Caco-2 (cell line): Measurements from ENCODE around the gene TMCC1. TPM values are rescaled to one million over a fixed set of nuclear protein-coding genes. Genes with fewer than 3 reads are reported as not detected.

ENCODE experiments used
- BruUV-seq: library from RNA; stranded (reverse); fragments of 400-500 nt; replicated peaks from 2 replicates; lab custom pipeline; 2021; lab: Mats Ljungman, UMichigan
- CTCF ChIA-PET: fragments of 300-600 bp; sonication (Branson Sonifier 250); formaldehyde crosslinking; loops from one replicate; lab custom pipeline; 2022; ENCODE audit warnings: antibody characterized with exemption; lab: Charles Lee
- POLR2A ChIA-PET: fragments of 300-600 bp; sonication (Branson Sonifier 250); formaldehyde crosslinking; loops from one replicate; lab custom pipeline; 2022; ENCODE audit warnings: antibody characterized with exemption; lab: Charles Lee
- DNase-seq, 2 experiments: peaks; one replicate each; pipeline versions ENCODE4 v3.0.0 to v3.0.0-alpha.2; 2020 to 2022
- H3K27me3 ChIP-seq: replicated peaks from 2 replicates; pipeline ENCODE4 v1.6.0; 2011; ENCODE audit warnings: low read length; ENCODE audit not compliant: control insufficient read depth, insufficient read depth
- H3K36me3 ChIP-seq: 2 replicates; pipeline ENCODE4 v1.5.1; 2011; ENCODE audit warnings: low read length; ENCODE audit not compliant: control insufficient read depth, insufficient read depth
- H3K4me1 ChIP-seq: fragments of 250-450 bp; sonication (Bioruptor Pico); 2 replicates; pipeline ENCODE4 v1.5.1; 2020; ENCODE audit warnings: mild to moderate bottlenecking
- H3K4me3 ChIP-seq: 2 replicates; pipeline ENCODE4 v1.5.1; 2011; ENCODE audit warnings: low read depth, mild to moderate bottlenecking, control low read depth, low read length
- H3K9me3 ChIP-seq: fragments of 250-450 bp; sonication (Bioruptor Pico); 2 replicates; pipeline ENCODE4 v1.5.1; 2020; ENCODE audit warnings: mild to moderate bottlenecking, moderate library complexity
- H3K27ac Mint-ChIP-seq: one replicate; pipeline ENCODE4 v1.8.0; 2022; ENCODE audit warnings: mixed read lengths; ENCODE audit not compliant: unreplicated experiment
- H3K27me3 Mint-ChIP-seq: one replicate; pipeline ENCODE4 v1.8.0; 2022; ENCODE audit warnings: mixed read lengths; ENCODE audit not compliant: insufficient read depth, unreplicated experiment
- H3K36me3 Mint-ChIP-seq: one replicate; pipeline ENCODE4 v1.8.0; 2022; ENCODE audit warnings: mild to moderate bottlenecking, mixed read lengths; ENCODE audit not compliant: insufficient read depth, unreplicated experiment
- H3K4me1 Mint-ChIP-seq: one replicate; pipeline ENCODE4 v1.8.0; 2022; ENCODE audit warnings: low read depth, mixed read lengths; ENCODE audit not compliant: unreplicated experiment
- H3K4me3 Mint-ChIP-seq: one replicate; pipeline ENCODE4 v1.8.0; 2022; ENCODE audit warnings: mild to moderate bottlenecking, moderate library complexity, mixed read lengths; ENCODE audit not compliant: unreplicated experiment
- H3K9me3 Mint-ChIP-seq: one replicate; pipeline ENCODE4 v1.8.0; 2022; ENCODE audit warnings: mixed read lengths; ENCODE audit not compliant: unreplicated experiment
- intact Hi-C: fragments of 100-400 bp; cut with micrococcal nuclease; formaldehyde crosslinking; loops from one replicate; pipeline ENCODE4 v1.10.0; 2022; ENCODE audit not compliant: unreplicated experiment
- total RNA-seq: library from RNA; stranded (reverse); gene quantifications from 2 replicates; pipeline ENCODE4 v1.2.3, GENCODE V29; 2022
- TF ChIP-seq, protein P1 (sequence below), 2 experiments: fragments of 200-600 bp in 1 of 2; IDR thresholded peaks; 1 replicate in 1 of 2; 2 replicates in 1 of 2; pipeline versions ENCODE4 v1.5.1 to v1.8.0; 2011 to 2022; ENCODE audit warnings: antibody characterized with exemption in 1 of 2, control low read depth in 1 of 2, inconsistent platforms in 1 of 2, low read depth in 1 of 2, low read length in 1 of 2, mild to moderate bottlenecking in 1 of 2, moderate library complexity in 1 of 2; ENCODE audit not compliant: insufficient read depth in 1 of 2, severe bottlenecking in 1 of 2, unreplicated experiment in 1 of 2

TMCC1 gene
- total RNA-seq, 1 experiment from 2014 or later, result 27.8 TPM

DNA sequence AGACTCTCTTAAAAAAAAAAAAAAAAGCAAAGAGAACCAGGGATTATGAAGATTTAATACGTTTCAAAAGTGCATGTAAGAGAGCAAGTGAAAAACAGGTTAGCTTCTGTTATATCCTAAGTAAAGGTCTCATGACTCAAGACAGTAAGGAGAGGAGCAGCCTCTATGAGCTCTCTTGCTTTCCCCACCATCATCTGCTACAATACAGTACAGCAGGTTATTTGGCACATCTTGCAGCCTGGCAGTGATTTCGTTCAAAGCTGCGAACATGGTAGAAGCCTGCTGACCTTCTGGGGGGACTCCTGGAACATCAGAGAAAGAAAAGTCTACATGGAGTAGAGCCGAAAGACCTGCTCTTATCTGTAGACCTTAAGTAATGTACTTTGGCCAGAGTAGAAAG lies 157.9 kb downstream of the TMCC1 start:
- no peaks in the 10 kb centered on the region for H3K9me3 Mint-ChIP-seq
- no peak for DNase-seq
- H3K27me3 ChIP-seq, result no peaks in the 10 kb centered on the region
- CTCF ChIA-PET, result no interaction called here
- H3K4me3 Mint-ChIP-seq, result no peak overlapping the region
- H3K4me1 Mint-ChIP-seq, result peaks cover 15% of the 10 kb centered on the region
- H3K36me3 Mint-ChIP-seq, result no peaks in the 10 kb centered on the region
- intact Hi-C loops, result no loop called here
- no peak overlapping the region for H3K4me3 ChIP-seq
- H3K27ac Mint-ChIP-seq, result no peak overlapping the region
- H3K4me1 ChIP-seq, result peaks cover 7% of the 10 kb centered on the region
- no peaks in the 10 kb centered on the region for H3K9me3 ChIP-seq
- no TSS peak for BruUV-seq
- POLR2A ChIA-PET, result interaction anchor here (0.6 kb wide), 1 partner anchor 793 kb away, joined by 4 read pairs; no protein-coding TSS in a partner anchor
- TF ChIP-seq, protein P1, sequence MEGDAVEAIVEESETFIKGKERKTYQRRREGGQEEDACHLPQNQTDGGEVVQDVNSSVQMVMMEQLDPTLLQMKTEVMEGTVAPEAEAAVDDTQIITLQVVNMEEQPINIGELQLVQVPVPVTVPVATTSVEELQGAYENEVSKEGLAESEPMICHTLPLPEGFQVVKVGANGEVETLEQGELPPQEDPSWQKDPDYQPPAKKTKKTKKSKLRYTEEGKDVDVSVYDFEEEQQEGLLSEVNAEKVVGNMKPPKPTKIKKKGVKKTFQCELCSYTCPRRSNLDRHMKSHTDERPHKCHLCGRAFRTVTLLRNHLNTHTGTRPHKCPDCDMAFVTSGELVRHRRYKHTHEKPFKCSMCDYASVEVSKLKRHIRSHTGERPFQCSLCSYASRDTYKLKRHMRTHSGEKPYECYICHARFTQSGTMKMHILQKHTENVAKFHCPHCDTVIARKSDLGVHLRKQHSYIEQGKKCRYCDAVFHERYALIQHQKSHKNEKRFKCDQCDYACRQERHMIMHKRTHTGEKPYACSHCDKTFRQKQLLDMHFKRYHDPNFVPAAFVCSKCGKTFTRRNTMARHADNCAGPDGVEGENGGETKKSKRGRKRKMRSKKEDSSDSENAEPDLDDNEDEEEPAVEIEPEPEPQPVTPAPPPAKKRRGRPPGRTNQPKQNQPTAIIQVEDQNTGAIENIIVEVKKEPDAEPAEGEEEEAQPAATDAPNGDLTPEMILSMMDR (IDR thresholded peaks at IDR 0.05; ENCODE audit: insufficient read depth in 1 of 2, low read depth in 1 of 2, low read length in 1 of 2, severe bottlenecking in 1 of 2, unreplicated experiment in 1 of 2), result no peak
- no peaks in the 10 kb centered on the region for H3K27me3 Mint-ChIP-seq
- H3K36me3 ChIP-seq, result no peaks in the 10 kb centered on the region

DNA sequence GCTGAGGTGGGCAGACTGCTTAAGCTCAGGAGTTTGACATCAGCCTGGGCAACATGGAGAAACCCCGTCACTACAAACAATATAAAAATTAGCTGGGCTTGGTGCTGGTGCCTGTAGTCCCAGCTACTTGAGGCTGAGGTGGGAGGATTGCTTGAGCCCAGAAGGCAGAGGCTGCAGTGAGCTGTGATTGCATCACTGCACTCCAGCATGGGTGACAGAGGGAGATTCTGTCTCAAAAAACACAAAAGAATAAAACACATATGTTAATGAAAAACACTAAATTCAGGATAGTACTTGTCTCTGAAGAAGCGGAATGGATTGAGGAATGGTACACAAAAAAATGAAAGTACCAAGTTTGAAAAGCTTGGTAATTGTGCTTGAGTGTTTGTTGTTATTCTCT lies 159.1 kb downstream of the TMCC1 start:
- Histone ChIP-seq H3K27me3 (no peaks in the 10 kb centered on the region), H3K4me3 (no peak overlapping the region), H3K36me3 (no peaks in the 10 kb centered on the region), H3K4me1 (peaks cover 7% of the 10 kb centered on the region; the same call in 1 of the 2 replicates), H3K9me3 (no peaks in the 10 kb centered on the region)
- Mint-ChIP-seq H3K27me3 (no peaks in the 10 kb centered on the region), H3K4me3 (no peak overlapping the region), H3K4me1 (peaks cover 8% of the 10 kb centered on the region), H3K36me3 (no peaks in the 10 kb centered on the region), H3K9me3 (no peaks in the 10 kb centered on the region), H3K27ac (no peak overlapping the region)
- ChIA-PET POLR2A (no interaction called here), CTCF (no interaction called here)
- no TSS peak for BruUV-seq
- TF ChIP-seq, protein P1 (IDR thresholded peaks at IDR 0.05; ENCODE audit: insufficient read depth in 1 of 2, low read depth in 1 of 2, low read length in 1 of 2, severe bottlenecking in 1 of 2, unreplicated experiment in 1 of 2), result no peak
- intact Hi-C loops, result no loop called here
- no peak for DNase-seq

DNA sequence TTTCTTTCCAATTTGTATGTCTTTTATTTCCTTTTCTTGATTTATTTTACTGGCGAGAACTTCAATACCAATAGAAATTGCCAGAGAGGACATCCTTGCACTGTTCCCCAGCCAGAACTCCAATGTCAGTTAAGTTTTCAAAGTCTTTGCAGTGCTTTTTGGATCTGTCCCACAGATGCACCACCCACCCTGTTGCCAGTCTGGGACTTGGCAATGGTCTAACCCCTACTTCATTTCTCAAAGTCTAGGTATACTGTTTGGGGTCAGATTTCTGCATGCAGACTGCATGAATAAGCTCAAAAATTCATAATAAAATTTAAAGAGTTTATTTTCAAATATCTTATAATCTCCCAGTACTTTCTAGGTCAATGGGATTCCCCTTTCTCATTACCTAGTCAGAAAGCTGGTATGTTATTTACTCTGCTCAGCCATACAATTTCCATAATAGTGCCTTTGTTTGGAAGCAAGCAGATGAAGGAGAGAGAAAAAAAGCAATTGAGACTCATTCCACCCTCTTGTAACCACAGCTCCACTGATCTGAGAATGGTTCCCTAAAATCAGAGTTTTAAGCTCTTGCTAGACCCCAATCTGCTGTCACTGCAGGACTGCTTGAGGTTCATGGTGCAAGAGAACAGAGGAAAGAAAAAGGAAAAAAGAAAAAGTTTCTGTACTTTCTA lies 161.2 kb downstream of the TMCC1 start:
- H3K9me3 Mint-ChIP-seq, result no peaks in the 10 kb centered on the region
- BruUV-seq, result no TSS peak
- no peak for DNase-seq
- intact Hi-C loops, result no loop called here
- Histone ChIP-seq H3K4me1 (peaks cover 7% of the 10 kb centered on the region; the same call in 1 of the 2 replicates), H3K36me3 (no peaks in the 10 kb centered on the region), H3K4me3 (no peak overlapping the region), H3K27me3 (no peaks in the 10 kb centered on the region), H3K9me3 (no peaks in the 10 kb centered on the region)
- H3K4me3 Mint-ChIP-seq, result no peak overlapping the region
- H3K27ac Mint-ChIP-seq, result no peak overlapping the region
- H3K4me1 Mint-ChIP-seq, result peaks cover 8% of the 10 kb centered on the region
- no peaks in the 10 kb centered on the region for H3K36me3 Mint-ChIP-seq
- POLR2A ChIA-PET, result no interaction called here
- H3K27me3 Mint-ChIP-seq, result no peaks in the 10 kb centered on the region
- TF ChIP-seq, protein P1 (IDR thresholded peaks at IDR 0.05; ENCODE audit: insufficient read depth in 1 of 2, low read depth in 1 of 2, low read length in 1 of 2, severe bottlenecking in 1 of 2, unreplicated experiment in 1 of 2), result no peak
- CTCF ChIA-PET, result interaction anchor here (0.5 kb wide), 1 partner anchor 107 kb away, joined by 4 read pairs; no protein-coding TSS in a partner anchor
